GM21717 (cell line): ENCODE results near the gene ZNRF2.
"Not testable (repeated sequence)": the region's sequence is repeated elsewhere in the genome, so short reads cannot be mapped to it uniquely, and the experiment has no call there.

ENCODE experiments used
- ATAC-seq: cut with Tn5 transposase; IDR thresholded peaks from one replicate; pipeline ENCODE4 v1.9.1; 2021; ENCODE audit warnings: mild to moderate bottlenecking, moderate library complexity; ENCODE audit not compliant: unreplicated experiment

ZNRF2 gene

DNA sequence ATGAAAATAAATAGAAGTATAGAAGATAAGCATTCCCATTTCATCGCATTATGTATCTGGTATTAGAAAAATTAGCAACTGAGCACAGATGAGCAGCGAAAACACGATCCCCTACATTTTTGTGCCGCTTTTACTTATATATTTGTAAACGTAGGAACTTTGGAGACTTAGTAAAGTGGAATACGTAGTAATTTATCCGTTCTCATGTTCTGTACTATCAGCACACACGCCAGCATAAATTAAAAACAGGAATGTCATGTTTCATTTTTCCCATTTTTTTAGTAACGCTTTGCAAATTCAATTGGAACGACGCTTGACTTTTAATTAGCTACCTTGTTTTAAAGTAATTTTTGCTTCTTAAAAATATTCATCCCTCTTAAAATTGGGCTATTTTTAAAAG lies 2.4 kb downstream of the ZNRF2 start:
- no peak for ATAC-seq

DNA sequence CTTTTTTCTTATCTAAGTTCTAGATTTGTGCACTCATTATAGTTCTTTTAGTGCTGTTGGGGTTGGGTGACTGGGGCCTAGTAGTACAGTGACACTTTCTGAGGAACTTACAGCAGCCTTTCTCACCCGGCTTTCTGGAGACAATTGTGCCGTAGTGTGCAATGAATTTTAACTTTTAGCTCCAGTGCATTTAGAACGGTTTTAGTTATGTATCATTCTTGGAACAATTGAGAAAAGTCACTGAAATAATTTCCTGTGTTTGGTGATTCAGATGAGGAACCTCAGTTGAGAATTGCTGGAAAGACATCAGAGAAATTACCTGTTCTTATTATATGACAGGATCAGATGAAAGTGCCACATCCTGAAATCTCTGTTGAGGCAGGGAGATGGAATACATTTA lies 3.2 kb downstream of the ZNRF2 start:
- not testable (repeated sequence) for ATAC-seq

DNA sequence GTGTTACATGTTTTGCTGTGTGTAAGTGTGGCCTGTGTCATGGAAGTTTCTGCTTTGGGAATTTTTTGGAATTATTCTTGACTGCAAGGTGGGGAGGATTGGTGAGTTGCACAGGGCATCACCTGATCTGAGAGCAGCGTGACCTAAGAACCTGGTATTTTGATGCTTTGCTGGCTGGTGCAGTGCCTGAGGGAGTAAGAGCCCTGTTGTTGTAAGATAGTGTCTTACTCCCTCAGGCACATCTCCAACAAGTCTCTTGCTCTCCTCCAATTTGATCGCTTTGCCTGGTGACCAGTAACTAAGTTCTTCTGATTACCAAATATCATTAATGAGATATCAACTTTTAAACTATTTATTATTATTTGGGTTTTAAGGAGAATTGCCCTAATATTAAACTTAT lies 5.2 kb downstream of the ZNRF2 start:
- not testable (repeated sequence) for ATAC-seq

DNA sequence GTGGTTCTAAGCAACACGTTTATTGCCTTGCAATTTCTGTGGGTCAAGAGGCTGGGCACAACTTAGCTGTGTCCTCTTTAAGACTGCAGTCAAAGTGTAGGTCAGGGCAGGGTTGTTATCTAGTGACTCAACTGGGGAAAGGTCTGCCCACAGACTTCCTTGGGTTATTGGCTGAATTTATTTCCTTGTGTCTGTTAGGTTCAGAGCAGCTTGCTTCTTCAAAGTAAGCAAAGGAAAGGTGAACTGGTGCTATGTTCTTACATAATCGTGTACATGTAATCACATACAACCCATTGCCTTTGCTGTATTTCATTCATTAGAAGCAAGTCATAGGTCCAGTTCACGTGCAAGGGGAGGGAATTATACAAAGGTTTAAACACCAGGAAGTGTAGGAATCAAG lies 5.9 kb downstream of the ZNRF2 start:
- ATAC-seq: not testable (repeated sequence)

DNA sequence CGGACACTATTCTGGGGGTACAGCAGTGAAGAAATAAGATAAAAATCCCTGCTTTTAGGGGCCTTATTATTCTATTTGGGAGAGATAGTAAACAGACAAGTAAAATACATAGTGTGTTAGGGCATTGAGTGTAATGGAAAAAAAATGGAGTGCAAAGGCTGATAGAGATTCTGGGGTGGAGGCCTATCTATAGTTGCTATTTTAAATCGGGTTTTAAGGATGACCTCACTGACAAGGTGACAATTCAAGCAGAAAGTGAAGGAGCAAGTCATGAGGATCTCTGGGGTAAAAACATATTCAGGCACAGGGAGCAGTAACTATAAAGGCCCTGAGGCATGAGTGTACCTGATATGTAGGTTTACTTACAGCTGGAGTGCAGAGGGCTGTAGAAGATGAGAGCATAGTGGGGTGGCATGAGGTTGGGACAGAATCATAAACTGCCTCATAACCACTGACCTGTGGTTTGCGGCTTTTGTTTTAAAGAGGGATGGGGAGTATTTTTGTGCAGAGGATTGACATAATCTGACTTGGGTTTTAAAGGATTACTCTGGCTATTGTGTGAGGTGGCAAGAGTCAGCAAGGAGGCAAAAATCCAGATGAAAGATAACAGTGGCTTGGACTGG lies 8.1 kb downstream of the ZNRF2 start:
- not testable (repeated sequence) for ATAC-seq

DNA sequence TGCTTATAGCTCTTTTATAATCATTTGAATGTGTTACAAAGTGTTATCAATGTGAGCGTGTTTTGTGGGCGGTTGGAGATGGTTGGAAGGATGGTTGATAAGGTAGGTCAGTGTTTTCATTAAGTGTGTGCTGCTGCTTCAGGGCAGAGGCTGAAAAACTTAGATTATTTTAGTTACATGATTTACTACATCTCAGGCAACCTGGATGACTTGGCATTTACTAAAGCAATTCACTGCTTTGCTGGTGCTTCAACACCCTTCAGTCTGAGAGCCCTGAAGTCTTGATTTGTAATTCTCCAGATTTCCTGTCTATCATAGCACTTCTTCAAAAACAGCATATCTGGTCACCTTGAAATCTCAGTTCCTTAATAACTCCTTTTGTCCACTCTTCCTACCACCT lies 11.9 kb downstream of the ZNRF2 start:
- ATAC-seq: not testable (repeated sequence)

DNA sequence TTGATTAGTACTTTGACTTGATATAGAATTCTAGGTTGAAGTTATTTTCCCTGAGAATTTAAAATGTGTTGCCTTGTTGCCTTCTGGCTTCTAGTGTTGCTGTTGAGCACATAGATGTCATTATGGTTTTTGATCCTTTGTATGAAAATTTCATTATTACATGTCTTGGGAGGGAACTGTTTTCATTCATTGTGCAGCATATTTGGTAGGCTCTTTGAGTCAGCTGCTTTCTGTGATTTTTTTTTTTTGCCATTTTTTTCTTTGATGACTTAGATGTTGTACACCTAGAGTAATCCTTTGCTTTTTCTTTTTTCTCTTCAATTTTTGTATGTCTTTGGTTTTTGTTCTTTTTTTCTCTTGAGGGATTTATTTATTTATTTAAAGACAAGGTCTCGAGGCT lies 13.1 kb downstream of the ZNRF2 start:
- not testable (repeated sequence) for ATAC-seq

DNA sequence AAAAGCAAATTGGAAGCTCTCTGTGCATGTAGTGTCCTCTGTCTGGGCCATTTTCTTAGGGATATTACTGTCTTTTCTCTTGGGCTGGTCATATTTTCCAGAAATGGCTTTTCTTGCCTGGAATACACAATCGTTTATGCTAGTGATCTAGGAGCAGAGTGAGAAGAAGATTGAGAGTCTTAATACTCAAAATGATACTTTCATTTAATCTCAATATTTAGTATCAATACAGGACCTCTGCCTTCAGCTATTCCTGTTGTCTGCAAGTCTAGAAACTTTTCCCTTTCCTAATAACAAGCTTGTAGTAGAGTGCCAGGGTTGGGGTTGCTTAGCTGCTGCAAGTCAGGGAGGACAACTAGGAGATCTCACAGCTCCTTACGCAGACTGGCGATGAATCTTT lies 14.0 kb downstream of the ZNRF2 start:
- ATAC-seq: not testable (repeated sequence)

DNA sequence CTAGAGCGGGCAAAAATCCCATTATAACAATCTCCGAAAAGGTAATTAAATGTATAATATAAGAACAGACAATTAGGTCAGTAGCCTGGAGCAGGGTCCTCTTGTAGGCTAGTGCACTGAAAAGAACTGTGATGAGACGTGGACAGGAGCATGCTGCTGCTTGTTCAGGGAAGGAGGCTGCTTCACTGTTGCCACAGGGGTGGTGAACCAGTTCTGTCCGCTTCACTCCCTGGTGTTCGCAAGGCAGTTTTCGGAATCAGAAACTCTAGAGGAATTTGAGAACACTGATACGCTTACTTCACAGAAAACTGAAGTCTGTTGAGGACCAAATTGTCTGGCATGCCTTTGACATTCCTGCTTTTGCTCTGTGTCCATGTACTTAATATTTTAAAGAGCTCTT lies 17.4 kb downstream of the ZNRF2 start:
- ATAC-seq: no peak

DNA sequence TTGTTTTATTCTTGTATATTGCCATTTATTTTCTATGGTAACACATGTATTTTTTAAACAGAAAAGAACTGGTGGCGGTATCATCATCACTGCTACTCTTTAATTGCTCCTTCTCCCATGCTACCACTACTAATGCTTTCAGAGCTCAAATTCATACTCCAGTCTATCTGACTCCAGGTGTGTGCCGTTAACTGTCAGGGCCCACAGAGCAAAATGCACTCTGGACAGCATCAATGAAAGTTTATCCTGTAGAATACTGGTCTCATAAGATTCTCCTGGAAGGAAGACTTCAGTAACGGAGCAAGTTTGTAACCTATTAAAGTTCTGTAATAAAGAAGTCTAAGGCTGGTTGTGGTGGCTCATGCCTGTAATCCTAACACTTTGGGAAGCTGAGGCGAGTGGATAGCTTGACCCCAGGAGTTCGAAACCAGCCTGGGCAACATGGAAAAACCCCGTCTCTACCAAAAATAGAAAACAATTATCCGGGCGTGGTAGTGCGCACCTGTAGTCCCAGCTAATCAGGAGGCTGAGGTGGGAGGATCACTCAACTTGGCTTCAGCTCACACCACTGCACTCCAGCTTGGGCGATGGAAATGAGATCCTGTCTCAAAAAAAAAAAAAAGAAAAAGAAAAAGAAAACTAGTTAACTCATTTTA lies 18.4 kb downstream of the ZNRF2 start:
- ATAC-seq: no peak

DNA sequence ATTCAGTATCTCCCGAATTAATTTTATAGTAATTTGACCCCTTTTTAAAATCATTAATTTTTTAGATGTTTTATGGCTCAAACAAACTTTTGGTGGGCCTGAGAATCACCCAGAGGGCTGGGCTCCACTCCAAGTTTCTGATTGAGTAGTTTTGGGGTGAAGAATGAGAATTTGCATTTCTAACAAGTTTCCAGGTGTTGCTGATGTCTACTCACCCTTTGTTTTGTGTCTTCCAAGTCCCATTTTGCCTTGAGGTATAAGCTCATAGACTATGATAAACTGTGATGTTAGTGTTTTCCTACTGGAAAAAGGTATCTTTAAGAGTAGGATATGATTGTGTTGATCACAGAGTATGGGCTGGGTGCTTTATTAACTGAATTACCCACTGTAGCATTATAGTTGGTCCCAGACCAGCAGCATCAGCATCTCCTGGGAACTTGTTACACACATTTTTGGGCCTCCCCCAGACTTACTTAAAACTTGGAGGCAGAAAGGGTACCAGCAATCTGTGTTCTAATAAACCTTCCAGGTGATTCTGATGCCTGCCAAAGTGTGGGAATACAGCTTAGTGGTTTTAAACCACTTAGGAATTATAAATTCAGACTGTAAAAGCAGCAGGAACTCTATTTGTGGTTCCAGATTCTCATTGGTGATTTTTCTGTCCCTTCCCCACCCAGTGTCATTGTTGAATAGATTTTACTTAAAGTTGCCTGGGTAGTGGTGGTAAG lies 19.1 kb downstream of the ZNRF2 start:
- ATAC-seq: peak; percentile 62

DNA sequence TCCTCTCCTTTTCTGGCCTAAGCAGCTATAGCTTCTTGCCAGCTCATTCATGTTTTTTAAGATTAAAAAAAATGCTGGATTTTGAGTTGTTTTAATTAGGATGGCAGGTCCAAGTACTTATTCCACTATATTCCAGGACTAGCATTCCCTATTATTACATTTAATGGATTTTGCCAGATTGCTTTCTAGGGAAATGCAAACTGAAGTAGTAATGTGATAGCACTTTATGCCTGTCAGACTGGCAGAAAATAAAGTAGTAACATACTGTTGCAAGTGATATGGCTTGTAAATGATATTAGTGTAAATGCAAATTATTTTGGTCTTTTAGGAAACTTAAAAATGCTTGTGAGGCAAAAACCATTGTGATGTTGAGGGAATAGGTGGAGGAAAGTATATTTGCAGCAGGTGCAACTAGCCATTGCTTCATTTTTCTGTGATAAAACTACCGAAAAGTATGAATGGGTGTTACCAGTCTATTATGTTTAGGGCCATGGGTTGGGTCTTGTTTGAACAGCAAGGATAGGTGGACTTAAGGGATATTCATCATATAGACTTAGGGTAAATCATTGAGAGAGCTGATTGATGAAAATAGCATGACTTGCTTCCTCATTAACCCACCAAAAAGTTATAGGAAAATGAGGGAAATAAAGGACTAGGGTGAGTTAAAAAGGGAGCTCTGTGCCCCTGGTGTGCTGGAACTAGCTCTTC lies 19.9 kb downstream of the ZNRF2 start:
- ATAC-seq: no peak

DNA sequence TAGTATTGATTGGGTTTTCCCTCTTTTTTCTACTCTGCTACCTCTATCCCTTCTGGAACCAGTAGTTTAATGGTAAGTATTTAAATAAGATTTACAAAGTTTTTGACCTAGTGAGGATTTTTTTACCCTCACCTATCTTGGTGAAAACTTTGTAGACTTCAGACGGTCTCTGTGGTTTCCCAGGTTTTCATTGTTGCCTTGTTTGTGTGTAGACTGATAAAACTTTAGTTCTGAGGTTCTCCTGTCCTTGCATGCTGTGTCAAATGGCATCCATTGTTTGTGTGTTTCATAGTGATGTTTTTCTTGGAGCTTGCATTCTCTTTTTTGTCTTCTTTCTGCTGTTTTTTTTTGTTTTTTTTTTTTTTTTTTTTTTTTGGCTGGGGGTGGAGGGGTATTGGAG lies 22.6 kb downstream of the ZNRF2 start:
- ATAC-seq: no peak

DNA sequence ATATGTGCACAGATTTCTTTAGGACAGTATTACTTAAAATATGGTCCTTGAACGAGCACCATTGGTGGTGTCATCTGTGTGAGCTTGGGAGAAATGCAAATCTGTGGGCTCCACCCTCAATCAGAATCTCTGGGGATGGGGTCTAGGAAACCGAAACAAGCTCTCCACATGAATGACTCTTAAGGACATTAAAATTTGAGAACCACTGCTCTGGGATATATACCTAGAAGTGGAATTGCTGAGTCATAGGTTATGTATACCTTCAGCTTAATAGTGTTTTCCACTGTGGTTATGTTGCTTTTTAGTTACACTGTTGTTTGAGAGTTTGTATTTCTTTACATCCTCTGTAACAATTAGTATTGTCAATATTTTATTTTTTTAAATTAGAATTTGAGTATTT lies 24.0 kb downstream of the ZNRF2 start:
- no peak for ATAC-seq

DNA sequence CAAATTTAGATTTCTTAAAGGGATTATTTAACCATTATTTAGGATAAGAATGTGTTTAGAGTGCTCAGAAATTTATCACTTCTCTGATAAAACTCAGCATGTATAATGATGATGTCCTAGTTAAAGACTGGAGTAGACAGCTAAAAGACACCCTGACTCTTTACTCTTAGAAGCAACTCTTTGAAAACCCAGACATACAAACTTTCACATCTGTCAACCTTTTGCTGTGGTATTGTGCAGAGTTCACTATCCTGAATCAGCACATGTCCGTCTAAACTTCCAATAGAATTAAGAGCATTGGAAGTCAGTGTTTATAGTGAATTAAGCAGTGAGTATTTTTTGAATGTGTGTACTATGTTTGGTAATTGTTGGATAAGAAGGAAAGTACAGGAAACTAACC lies 24.9 kb downstream of the ZNRF2 start:
- ATAC-seq: no peak

DNA sequence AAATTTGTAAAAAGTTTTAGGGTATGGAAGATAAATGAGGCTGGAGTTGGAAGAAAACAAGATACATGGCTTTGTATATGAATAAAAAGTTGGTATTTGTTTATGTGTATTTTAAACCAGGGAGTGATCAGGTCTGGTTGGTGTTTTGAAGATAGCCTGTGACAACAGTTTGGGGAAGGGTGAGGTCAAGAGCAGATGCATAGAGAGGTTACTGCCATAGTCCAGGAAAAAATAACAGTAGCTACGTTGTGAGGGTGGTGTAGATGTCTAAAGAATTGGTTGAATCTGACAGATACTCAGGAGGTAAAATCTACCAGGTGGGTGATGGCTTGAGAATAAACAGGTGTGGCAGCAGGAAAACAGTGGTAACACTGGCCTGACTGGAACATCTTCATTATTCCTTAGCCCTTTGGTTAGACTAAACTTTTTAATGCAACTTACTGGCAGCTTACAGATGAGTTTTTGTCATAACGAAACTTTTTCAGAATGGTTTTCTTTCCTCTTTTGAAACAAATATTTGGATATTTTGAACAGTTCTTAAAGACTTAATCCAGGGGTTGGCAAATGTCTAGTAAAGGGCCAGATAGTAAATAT lies 25.5 kb downstream of the ZNRF2 start:
- no peak for ATAC-seq

DNA sequence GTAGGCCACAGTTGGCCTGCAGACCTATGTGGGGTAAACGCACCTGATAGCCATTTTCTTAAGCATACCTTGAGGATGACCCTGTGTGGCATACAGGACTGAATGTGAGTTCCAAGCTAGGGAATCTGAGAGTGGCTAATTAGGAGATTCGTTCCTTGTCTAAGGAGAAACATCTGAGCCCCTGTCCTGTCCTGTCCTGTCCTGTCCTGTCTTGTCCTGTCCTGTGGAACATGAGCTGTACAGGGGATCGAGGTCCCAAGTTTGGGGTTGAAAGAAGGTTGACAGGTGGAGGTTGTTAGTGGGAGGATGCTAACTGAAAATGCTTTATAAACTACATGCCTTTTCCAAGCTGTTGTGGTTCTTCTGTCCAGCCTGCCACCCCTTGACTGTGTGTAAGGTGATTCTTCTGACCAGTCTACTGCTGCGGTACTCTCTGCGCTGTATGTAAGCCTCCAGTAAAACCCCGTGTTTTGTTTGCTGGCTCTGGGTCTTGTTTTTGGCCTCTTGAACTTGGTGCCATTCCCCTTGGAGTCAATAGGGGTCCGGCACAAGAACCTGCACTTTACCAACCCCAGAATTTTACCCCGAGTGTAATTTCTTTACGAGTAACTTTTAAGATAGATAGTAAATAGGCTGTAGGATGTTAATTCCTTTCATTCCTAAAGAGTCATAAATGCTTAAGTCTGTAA lies 26.4 kb downstream of the ZNRF2 start:
- no peak for ATAC-seq

DNA sequence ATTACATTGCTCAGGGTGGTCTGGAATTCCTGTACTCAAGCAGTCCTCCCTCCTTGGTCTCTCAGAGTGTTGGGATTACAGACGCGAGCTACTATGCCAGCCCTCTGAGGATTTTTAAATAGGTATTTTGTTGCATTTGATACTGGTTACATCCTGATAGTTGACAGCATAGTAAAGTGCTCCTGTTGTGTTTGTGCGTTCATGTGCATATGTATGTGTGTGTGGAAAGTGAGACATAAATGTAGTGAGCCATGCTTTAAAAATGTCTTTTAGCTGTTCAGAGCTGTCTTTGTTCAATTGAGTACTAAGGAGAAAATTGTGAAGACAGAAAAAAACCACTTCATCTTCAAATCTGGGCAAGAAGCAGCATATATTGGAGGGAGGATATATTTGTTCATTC lies 27.8 kb downstream of the ZNRF2 start:
- no peak for ATAC-seq

DNA sequence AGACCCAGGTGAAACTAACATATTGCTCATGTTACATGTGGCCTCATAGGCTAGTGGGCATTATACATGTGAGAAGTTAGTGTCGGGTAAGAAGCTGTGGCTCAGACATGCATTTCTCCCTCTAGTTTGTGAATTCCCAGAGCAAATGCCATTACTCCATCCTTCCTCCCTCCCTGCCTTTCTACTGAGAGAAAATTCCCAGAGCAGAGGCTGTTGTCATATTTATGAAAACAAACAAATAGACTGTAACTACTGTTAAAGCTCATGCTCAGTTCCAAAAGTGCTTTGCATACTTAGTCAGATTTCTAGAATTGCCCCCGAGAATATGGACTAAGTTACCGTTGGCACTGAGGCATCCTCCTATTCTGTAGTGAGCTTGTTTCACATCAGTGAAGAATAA lies 29.0 kb downstream of the ZNRF2 start:
- ATAC-seq: no peak

DNA sequence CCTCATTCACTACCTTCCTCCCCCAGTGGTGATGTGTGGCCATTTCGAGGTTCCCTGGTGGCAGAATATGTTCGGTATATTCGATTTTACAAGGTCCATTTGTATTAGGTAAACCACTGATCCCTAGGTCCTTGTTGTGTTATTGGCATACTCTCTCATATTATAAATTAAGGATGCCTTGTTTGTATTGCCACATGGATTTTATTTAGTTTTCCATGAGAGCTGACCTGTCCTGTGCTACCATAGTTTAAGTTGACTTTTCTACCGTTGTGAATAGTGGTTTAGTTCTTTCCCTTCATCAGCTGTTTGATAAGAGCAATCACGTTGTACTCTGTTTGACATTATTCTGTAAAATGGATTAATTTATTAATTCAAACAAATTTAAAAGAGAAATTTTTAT lies 29.4 kb downstream of the ZNRF2 start:
- no peak for ATAC-seq

DNA sequence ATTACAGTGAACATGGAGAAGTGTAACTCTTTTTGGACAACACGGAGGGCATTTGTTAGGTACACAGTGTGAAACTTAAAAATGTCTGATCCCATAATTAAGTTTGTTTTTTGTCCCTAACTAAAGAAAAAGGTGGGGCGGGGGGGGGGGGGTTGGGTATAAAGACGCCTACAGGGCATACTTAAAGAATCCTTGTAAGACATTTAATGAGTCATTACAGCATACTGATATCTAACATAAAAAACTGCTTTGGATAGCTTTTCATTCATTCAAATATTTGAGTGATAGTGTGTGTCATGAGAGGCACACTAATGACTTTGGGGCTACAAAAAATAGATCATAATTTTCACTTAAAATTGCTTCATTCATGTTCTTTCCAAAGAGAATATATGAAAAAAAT lies 31.2 kb downstream of the ZNRF2 start:
- no peak for ATAC-seq
